Epithelial cell of prostate (primary cell): Measurements from ENCODE around the gene CNBP.
"Not testable (repeated sequence)": the region's sequence is repeated elsewhere in the genome, so short reads cannot be mapped to it uniquely, and the experiment has no call there.

Experiments
- DNase-seq: peaks from one replicate; pipeline ENCODE4 v3.0.0-alpha.2; 2011; ENCODE audit warnings: low read depth, low spot score
- H3K27ac ChIP-seq: fragments of 450-650 bp; 2 replicates; pipeline ENCODE4 v1.5.1; 2017; ENCODE audit warnings: mild to moderate bottlenecking

CNBP gene

GRCh38 chr3:129183569-129184395, at the start of gene CNBP:
Gene CNBP, minus strand, starts transcription at chr3:129183896. Its CDS starts 12,139 bp downstream, at chr3:129171757.
- peak; percentile 75 for DNase-seq
- H3K27ac ChIP-seq: peak within 1 kb of the TSS; percentile 85

- peak overlapping the region; percentile 88 for H3K27ac ChIP-seq
- no peak for DNase-seq
Observed at GRCh38 chr3:129231331-129232119, 47.8 kb upstream of the CNBP start.

- DNase-seq: peak; percentile 80
- peak overlapping the region; percentile 88 for H3K27ac ChIP-seq
Observed at GRCh38 chr3:129230311-129231019, 46.8 kb upstream of the CNBP start.

GRCh38 chr3:129228891-129229585, 45.3 kb upstream of the CNBP start:
- peak; percentile 52 for DNase-seq
- peak overlapping the region; percentile 88 for H3K27ac ChIP-seq

- H3K27ac ChIP-seq: peak overlapping the region; percentile 74
- peak; percentile 82 for DNase-seq
Observed at GRCh38 chr3:129226374-129226773, 42.7 kb upstream of the CNBP start.

GRCh38 chr3:129224984-129225393, 41.3 kb upstream of the CNBP start:
- peak overlapping the region; percentile 74 for H3K27ac ChIP-seq
- DNase-seq: no peak

GRCh38 chr3:129224387-129224786, 40.7 kb upstream of the CNBP start:
- H3K27ac ChIP-seq: peak overlapping the region; percentile 74
- DNase-seq: not testable (repeated sequence)

GRCh38 chr3:129218742-129219141, 35.0 kb upstream of the CNBP start:
- no peak overlapping the region for H3K27ac ChIP-seq
- DNase-seq: no peak

GRCh38 chr3:129213238-129213637, 29.5 kb upstream of the CNBP start:
- H3K27ac ChIP-seq: no peak overlapping the region
- no peak for DNase-seq

GRCh38 chr3:129211772-129212171, 28.1 kb upstream of the CNBP start:
- H3K27ac ChIP-seq: peak overlapping the region; percentile 54
- peak; percentile 90 for DNase-seq

- peak overlapping the region; percentile 54 for H3K27ac ChIP-seq
- no peak for DNase-seq
Observed at GRCh38 chr3:129211345-129211744, 27.6 kb upstream of the CNBP start.

- no peak overlapping the region for H3K27ac ChIP-seq
- no peak for DNase-seq
Observed at GRCh38 chr3:129207479-129207878, 23.8 kb upstream of the CNBP start.

GRCh38 chr3:129205109-129205832, 21.6 kb upstream of the CNBP start:
- DNase-seq: no peak
- no peak overlapping the region for H3K27ac ChIP-seq

GRCh38 chr3:129204473-129204872, 20.8 kb upstream of the CNBP start:
- DNase-seq: no peak
- H3K27ac ChIP-seq: no peak overlapping the region

- no peak for DNase-seq
- H3K27ac ChIP-seq: no peak overlapping the region
Observed at GRCh38 chr3:129199366-129199765, 15.7 kb upstream of the CNBP start.

- H3K27ac ChIP-seq: peak overlapping the region; percentile 73
- DNase-seq: no peak
Observed at GRCh38 chr3:129197321-129197720, 13.6 kb upstream of the CNBP start.

- DNase-seq: no peak
- H3K27ac ChIP-seq: peak overlapping the region; percentile 73
Observed at GRCh38 chr3:129196601-129197000, 12.9 kb upstream of the CNBP start.

- DNase-seq: no peak
- peak overlapping the region; percentile 73 for H3K27ac ChIP-seq
Observed at GRCh38 chr3:129195731-129196256, 12.1 kb upstream of the CNBP start.

- not testable (repeated sequence) for DNase-seq
Observed at GRCh38 chr3:129189793-129190192, 6.1 kb upstream of the CNBP start.

More at GRCh38 chr3:129189793-129190192, 6.1 kb upstream of the CNBP start:
- not testable (repeated sequence) for H3K27ac ChIP-seq
